GM12891 (cell line): ENCODE data around the gene PRAMEF12.

ENCODE experiments used
- POLR2A ChIP-seq: IDR thresholded peaks from 2 replicates; pipeline ENCODE4 v1.6.1; 2011; ENCODE audit warnings: low read depth, low read length, control low read depth
- POLR2AphosphoS5 ChIP-seq: IDR thresholded peaks from 2 replicates; pipeline ENCODE4 v1.6.1; 2011; ENCODE audit warnings: low read depth, low read length, control low read depth
- SPI1 ChIP-seq: IDR thresholded peaks from 2 replicates; pipeline ENCODE4 v1.6.1; 2011; ENCODE audit warnings: low read depth, low read length, control low read depth

DNA sequence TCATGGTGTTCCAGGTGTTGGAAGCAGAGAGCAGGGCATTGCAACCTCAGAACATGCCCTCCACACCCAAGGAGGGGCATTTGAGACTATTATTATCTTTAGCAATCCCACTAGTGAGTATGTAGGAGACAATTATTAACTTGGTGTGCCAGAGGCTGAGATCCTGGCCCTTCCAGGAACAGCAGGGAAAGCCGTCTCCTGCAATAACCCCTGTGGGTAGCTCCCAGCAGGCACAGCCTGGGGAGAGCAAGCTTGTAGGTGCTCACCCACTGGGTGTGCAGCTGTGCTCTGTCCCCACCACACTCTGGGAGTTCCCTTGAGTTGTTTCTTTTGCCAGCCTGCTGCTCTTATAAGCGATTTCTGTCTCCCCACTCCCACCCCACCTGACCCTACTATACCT, 17.3 kb upstream of the PRAMEF12 start:
- TF ChIP-seq POLR2A (no peak), POLR2AphosphoS5 (no peak), SPI1 (no peak)
